SKM-1 (cell line): Measurements from ENCODE around the gene ARID4A.
"Not testable (repeated sequence)": the region's sequence is repeated elsewhere in the genome, so short reads cannot be mapped to it uniquely, and the experiment has no call there.

Experiments used
- DNase-seq: peaks from one replicate; lab custom pipeline; 2025; ENCODE audit not compliant: unreplicated experiment; lab: John Stamatoyannopoulos, UW

Gene ARID4A

DNA sequence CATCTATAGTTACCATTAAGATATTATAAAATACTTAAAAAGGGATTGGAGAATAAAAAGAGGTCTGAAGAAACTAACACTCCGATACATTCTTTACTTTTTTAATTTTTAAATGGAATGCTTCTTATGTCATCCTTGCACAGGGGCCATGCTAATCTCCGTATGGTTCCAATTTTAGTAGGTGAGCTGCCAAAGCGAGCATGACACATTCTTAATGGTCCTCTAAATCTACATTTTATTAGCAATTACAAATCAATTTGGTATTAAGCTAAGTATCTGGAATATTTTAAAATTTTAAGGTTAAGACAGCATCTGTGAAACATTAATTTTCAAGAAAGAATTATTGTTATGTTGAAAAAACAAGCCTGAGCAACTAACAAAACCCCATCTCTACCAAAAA lies 6.2 kb upstream of the ARID4A start:
- no peak for DNase-seq

DNA sequence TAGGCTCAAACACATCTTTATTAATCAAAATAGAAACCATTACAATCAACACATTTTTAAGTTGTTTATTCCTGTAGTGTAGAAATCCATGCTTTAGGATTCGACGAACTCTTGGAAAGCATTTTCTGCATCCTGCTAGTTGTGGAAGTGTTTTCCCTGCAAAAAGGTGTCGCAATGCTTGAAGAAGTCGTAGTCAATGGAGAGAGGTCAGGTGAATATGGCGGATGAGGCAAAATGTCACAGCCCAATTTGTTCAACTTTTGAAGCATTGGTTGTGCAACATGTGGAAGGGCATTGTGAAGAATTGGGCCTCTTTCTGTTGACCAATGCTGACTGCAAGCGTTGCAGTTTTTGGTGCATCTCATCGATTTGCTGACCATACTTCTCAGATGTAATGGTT lies 4.2 kb upstream of the ARID4A start:
- DNase-seq = no peak

DNA sequence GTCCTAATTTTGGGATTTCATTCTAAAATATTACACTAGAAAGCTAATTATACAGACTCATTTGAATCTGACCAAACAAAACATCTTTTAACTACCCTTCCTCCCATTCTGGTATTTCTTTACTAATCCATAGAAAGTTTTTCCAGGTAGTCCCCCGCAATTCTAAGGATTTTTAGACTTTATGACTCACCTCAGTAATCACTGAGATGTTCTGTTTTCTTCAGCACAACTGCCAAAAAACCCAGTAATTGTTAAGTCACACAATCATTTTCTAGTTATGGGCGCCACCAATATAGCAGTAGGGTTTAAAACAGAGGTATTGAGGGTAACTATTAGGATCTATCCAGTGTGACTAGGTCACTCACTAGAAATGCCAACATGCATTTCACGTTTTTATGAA lies 1.6 kb upstream of the ARID4A start:
- DNase-seq = no peak

DNA sequence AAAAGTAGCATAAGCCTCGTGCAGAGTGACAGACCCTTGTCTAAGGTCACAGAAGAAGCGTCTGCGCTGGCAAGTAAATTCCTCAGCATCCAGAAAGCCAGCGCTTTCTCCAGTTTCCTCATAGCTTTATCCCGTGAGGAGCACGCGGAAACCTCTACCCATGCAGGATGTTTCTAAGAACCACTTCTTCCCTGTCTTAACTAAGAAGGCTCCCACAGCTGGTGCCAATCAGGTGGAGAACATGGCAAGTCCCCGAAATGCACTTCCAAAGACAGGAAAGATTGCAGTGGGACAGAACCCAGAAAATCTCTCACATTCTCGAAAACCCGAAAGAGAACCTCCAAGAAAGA lies 968 bp upstream of the ARID4A start:
- peak; percentile 19 for DNase-seq

DNA sequence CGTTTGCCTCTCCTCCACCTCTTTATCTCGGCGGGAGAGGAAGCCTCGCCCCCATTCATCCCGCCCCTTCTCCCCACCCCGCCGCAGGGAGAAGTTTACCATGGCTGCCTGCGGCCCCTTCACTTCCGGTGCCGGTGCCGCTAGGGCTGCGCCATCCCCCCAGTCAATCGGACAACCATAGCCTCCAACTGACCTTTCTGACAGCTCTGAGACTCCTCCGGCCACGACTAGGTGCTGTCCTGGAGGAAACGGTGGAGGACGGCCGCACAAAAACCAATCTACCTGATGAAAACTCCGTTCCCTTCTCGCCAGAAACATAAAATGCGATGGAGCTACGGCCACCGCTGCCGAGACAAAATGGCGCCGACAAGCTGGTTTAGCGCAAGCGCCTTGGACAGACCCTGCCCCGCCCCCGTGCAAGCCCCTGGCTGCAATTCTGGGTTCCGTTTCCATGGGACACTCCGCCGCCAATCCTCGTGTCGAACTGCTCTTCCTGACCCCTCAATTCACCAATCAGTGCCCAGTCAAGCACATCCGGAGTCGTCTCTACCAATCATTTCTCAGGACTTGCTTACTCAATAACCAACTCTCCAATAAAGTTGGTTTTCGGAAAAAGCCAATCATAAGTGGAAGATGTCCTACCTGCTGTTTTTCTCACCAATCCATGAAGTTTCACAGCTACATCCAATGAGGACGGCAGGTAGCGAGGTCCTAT lies 436 bp upstream of the ARID4A start:
- peak; percentile 82 for DNase-seq

DNA sequence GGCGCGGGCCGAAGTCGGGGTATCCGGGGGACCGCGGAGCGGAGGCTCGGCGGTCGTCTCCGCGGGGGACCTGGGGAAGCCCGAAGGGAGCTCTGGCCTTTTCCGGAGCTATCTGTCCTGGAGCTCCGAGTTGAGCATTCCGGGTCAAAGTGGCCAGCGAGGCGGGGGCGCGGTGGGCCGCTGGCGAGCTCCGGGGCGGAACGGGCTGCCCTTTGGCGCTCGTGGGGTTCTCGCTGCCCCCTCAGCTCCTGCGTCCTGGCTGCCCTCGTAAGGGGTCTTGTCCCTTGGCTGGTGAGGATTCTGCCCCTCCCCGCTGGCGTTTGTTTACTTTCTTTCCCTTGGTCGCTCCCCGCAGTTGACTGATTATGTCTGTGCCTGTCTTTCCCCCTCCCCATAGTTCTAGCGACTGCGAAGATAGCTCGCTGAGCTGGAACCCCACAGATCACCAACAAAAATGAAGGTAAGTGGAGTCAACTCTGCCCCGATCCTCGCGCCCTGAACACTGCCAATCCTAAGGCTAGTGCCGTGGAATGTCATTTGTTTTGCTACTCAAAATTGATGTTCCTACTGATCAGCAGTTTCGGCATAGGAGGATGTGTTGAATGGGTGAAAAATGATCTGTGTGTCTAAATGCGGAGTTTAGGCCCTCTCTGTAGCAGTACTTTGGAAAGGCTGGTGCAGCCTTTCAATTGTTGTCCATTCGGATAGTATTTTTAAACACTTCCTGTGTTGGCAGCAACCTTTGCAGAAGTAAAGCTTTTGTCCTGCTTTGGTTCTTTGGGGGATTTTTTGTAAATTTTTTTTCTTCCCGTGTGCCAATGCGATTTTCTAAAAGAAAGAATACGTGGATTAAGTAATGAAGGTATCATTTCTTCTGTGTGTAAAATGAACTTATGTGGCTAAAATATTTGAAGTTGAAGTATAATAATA lies 1.3 kb downstream of the ARID4A start:
- no peak for DNase-seq

DNA sequence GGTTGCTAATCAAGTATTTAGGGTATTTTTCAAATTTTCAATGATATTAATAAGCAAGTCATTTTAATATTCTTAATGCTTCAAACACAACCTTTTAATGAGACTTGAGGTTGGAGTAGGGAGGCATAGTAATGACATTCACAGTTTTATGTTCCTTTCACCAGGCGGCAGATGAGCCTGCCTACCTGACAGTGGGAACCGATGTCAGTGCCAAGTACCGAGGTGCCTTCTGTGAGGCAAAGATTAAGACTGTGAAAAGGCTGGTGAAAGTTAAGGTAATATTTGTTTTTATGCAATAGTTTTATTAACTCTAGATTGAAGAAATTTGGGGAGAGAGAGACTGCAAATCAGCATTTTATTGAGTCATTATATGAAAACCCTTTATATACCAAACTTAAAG lies 3.1 kb downstream of the ARID4A start:
- no peak for DNase-seq

DNA sequence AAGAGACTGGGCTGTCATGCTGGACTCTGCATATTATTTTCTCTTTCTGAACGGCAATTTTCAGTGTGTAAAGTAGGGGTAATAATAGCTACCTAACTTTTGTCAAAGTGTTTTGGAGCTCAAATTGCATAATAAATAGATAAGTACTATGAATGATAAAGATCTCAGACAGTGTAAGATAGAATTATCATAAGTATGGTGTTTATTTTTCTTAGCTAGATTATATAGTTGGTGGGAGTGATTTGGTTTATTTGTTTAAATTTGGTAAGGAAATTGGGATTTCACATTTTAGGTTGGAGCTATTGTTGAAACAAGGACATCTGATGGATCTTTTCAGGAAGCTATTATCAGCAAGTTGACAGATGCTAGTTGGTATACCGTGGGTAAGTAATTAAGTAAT lies 7.4 kb downstream of the ARID4A start:
- no peak for DNase-seq

DNA sequence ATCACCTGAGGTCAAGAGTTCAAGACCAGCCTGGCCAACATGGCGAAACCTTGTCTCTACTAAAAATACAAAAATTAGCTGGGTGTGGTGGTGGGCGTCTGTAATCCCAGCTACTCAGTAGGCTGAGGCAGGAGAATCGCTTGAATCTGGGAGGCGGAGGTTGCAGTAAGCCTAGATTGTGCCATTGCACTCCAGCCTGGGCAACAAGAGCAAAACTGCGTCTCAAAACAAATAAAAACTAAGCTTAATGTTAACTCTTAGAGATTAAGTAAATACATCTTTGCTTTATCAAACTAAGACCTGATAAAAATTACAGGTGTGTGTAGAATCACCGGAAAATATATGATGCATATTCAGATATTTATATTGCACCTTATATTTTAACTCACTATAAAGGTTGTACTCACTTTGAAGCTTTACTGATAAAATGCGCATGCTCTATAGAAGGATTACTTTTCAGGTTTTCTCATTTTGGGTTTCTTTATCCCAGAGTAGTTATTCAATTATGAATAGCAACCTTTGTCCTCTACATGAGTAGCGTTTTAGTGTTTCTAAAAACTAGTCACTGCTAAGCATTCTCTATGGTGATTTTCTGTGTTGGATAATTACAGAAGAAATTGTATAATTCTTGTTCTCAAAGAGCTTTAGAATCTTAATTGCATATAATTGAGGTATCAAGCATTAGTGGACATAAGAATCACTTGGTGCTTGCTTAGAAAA lies 9.4 kb downstream of the ARID4A start:
- no peak for DNase-seq

DNA sequence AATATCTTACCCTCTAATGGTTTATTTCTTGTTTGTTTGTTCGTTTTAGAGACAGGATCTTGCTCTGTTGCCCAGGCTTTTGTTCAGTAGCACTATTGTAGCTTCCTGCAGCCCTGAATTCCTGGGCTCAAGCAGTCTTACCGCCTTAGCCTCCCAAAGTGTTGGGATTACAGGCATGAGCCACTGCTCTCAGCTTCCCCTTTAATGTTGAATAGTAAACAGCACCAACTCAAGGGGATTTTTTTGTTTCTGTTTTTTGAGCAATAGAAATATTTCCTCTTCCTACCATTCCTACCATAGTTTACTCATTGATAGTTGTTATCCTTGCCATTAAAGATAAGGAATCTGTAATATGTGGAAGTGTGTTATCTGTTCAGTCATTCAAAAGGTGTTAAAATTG lies 10.7 kb downstream of the ARID4A start:
- DNase-seq = no peak

DNA sequence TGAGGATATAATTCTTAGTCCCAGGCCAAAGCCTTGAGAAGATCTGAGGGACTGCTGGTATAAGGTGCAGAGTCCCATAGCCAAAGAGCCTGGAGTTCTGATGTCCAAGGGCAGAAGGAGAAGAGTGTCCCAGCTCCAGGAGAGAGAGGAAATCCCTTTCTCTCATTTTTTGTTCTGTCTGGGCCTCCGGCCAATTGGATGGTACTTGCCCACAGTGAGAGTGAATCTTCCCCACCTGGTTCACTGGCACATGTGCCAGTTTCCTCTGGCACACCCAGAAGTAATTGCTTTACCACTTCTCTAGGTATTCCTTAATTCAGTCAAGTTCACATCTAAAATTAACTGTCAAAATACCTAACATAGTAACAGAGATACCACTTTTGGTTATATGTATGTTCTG lies 15.3 kb downstream of the ARID4A start:
- no peak for DNase-seq

DNA sequence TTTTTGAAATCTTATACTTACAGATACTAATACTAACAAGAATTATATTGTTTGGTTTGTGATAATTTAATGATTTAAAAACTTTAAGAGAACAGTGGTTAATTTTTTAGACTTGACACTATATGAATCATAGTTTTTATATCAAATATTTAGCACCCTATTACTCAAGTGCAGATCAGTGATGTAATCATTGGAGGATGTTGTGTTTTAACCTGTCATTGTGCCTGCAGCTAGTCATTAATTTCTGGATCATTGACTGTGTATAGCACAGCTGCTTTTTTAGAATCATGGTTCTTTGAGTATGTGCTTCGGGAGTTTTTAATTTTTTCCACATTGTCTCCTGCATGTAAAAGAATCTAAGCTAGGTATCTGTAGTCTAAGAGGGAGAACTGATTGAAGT lies 17.3 kb downstream of the ARID4A start:
- no peak for DNase-seq

DNA sequence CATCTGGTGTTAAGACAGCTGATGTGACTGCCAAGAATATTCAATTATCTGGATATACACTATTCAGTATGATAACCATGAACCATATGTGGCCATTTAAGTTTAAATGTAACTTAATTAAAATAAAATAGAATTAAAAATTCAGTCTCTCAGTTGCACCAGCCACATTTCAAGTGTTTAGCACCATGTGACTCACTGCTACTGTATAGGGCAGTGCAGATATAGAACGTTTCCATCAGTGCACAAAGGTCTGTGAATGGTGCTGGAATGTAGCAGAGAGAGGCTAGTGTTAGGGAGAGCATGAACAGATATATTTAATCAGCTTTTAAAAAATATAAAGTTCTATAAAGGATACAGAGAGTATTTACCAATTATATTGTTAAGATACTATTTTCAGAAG lies 28.7 kb downstream of the ARID4A start:
- no peak for DNase-seq

DNA sequence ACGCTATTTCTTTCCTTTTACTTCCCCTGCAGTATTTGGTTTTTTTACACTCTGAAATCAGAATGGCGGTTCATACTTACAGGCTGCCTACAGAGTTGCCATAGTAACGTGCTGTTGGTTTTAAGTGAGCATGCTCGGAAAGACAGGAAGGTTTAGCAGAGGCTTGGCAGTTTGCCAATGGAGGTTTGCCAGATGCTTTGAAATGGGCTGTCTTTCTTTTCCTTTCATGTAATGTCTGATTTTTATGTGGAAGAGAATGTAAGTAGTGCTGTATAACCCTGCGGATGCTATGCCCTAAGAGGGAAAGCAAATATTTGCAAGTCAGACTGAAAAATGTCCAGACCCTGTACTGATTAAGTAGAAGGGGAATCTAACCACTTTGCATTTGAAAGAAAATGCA lies 32.8 kb downstream of the ARID4A start:
- no peak for DNase-seq

DNA sequence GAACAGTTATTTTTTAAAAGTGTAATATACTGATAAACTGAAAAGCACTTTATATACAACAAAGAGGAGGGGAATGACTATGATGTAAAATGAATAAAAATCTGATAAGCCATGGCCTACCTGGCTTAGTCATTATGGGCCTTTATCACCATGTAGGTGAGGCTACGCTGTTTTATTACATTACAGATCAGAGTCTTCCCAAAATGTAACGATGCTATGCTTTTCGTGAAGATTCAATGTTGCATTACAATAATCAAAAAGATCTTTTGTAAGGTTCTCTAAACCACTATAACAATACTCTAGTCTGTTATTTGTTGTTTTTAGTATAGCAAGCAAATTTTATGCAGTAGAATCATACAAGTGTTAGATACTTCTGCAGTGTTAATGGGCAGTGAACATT lies 34.2 kb downstream of the ARID4A start:
- no peak for DNase-seq

DNA sequence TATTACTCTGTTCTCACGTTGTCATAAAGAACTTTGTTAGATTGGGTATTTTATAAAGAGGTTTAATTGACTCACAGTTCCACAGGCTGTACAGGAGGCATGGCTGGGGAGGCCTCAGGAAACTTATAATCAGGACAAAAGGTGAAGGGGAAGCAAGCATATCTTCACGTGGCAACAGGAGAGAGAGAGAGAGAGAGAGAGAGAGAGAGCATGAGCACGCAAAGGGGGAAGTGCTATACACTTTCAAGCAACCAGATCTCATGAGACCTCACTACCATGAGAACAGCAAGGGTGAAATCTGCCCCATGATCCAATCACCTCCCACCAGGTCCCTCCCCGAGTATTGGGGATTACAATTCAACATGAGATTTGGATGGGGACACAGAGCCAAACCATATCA lies 41.3 kb downstream of the ARID4A start:
- peak; percentile 13 for DNase-seq

DNA sequence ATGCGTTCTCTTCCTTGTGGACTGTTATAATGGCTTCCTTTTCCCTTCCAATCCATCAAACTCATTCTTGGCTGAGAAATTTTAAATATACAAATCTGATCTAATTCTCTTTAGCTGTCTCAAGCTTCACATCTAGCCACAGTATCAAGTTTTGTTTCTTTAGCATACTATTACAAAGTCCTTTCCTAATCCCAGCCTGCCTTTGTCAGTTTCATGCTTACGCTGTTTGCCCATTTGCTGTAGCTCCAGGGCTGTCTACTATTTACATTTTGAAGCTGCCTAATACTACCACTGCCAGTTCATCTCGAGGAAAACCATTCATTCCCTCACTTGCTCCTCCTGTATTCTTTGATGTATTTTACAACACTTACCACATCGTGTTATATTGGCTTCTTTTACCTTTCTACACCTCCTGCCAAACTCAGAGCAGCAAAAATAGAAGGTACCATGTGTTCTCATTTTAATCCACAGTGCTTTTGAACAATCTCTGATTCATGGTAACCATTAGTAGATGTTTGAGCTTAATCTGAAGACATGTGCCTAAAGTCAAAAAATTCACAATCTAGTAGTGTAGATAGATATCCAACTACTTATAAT lies 42.9 kb downstream of the ARID4A start:
- DNase-seq = no peak

DNA sequence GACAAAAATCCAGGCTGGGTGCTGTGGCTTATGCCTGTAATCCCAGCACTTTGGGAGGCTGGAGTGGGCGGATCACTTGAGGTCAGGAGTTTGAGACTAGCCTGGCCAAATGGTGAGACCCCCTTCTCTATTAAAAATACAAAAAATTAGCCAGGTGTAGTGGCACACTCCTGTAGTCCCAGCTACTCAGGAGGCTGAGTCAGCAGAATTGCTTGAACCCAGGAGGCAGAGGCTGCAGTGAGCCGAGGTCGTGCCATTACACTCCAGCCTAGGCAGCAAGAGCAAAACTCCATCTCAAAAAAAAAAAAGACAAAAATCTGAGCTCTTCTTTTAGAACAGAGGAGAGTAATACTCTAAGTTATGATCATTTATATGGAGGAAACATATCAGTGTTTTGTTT lies 45.2 kb downstream of the ARID4A start:
- DNase-seq = not testable (repeated sequence)

DNA sequence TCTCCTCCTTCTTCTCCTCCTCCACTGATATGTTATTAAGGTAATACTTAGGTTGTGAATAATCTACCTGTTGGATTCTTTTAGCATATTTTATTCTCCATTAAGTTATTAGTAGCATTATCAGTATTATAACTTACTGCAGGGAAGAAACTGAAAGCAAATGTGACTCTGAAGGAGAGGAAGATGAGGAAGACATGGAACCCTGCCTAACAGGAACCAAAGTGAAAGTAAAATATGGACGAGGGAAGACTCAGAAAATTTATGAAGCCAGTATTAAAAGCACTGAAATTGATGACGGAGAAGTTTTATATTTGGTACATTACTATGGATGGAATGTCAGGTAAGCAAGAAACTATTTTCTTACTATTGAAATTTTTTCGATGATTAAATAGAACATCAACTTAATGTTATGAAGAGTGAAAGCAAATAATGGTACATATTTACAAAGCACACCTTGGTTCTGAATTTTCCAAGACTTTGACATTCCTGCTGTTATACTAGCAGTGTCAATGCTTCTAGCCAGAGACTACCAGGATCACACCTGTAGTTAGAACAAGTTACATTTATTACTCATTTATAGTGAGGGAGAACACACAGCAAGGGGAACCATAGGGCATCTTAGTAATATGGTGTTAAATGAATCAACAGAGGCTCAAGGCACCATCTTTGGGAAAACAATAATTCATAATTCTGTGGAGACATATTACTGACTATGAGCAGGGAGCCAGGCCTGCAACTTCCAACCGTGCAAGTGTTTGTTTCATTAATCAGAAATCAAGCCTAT lies 55.4 kb downstream of the ARID4A start:
- DNase-seq = no peak

DNA sequence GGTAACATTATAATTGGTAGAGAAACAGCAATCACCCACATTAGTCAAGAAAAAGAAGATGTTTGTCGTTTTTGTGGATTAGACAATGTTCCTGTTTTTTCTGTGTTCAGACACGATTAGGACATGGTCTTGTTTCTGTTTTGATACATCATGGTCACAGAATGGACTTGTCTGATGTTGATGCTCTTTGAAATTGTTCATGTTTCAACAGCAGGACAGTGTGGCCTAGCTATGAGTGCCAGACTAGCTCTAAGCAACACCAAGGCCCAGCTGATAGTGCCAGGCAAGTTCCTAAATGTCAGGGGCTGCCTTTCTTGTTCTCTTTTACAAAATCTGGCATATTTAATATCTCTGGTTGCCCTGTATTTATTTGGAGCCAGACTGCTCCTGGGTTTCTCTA lies 56.5 kb downstream of the ARID4A start:
- DNase-seq = no peak

DNA sequence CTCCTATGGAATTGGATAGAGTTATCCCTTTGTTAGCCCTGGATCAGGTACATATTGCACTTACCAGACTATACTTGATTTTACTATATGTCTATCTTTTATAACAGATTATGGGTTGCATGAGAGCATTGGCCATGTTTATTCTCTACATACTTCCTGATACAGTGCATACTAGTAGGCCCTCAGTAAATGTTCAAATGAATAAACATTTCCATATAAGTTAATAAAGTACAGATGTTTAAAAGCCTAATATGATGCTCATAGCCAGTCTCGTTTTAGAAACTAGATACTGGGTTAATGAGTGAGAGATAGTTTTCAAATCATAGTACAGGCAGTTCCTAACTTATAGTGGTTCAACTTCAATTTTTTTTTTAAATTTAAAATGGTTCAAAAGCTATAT lies 57.9 kb downstream of the ARID4A start:
- DNase-seq = no peak
